ENCODE results near the gene PROZ. TPM values are rescaled to one million over a fixed set of nuclear protein-coding genes. Genes with fewer than 3 reads are reported as not detected.

The PROZ gene
- total RNA-seq, 5 donors from 2014 or later (not counting 1 experiment from before 2014, with no cell fraction given): not detected

DNA sequence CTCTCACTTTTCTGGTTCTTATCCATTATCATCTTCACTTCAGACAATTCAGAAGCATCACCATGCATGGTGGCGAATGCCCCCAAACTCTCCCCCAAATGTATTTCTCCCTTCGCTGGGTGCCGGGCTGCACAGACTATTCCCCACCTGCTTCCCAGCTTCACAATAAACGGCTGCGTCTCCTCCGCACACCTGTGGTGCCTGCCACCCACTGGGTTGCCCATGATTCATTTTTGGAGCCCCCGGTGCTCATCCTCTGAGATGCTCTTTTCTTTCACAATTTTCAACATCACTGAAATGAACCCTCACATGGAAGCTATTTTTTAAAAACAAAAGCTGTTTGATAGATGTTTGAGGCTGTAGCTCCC lies 38.6 kb upstream of the PROZ start:
- H3K27ac Mint-ChIP-seq: no peak overlapping the region

DNA sequence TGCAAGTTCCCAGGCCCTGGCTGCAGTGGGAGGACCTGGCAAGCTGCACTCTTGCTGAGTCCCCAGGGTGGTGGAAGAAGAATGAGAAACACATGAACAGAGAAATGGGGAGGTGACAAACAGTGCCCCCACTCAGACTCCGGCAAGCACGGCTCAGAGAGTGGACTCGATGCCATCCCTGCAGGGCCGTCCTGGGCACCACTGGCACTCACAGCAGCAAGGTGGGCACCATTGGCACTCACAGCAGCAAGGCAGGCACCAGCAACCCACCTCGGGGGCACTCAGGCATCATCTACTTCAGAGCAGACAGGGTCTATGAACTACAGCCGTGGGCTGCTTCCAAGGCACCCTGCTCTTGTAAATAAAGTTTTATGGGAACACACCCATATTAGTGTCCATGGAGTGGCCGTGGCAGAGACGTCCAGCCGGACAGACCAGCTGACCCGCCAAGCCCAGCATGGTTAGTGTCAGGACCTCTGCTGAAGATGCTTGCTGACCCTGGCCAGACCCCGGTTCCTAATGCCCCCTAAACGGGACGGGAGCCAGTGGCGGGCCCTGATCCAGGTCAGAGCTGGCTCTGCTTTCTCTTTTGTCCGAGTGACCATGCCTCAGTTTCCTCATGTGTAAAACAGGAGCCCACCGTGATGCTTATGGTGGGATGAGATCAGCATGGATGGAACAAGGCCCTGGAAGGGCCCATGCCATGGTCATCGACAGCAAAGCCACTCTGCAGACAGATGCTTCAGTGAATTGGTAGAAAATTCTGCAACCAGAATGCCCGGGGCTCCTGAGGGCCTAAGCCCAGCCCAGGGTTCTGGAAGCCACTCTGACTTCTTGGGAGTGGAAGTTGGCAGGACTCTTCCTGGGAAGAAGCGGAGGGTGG lies 37.9 kb upstream of the PROZ start:
- H3K27me3 Mint-ChIP-seq: peaks cover 1 to 9% of the 10 kb centered on the region in 2 donors
- no peak overlapping the region for H3K27ac Mint-ChIP-seq
- no peaks in the 10 kb centered on the region for H3K9me3 Mint-ChIP-seq
- no peak overlapping the region for H3K4me3 Mint-ChIP-seq
- no peaks in the 10 kb centered on the region for H3K4me1 Mint-ChIP-seq
- 73% methylated on average over 11 of the region's 19 CpGs for WGBS (ENCODE audit: insufficient coverage)
- H3K27me3 ChIP-seq (replicated peaks in 1 of 2; ENCODE audit: control insufficient read depth in 2 of 2, extremely low read depth in 1 of 2, insufficient read depth in 2 of 2, low read length in 1 of 2): peaks cover 0 to 41% of the 10 kb centered on the region in 2 experiments
- H3K9me3 ChIP-seq: no peaks in the 10 kb centered on the region
- H3K4me1 ChIP-seq (ENCODE audit: control insufficient read depth in 1 of 2, extremely low read depth in 1 of 2, insufficient read depth in 2 of 2, low read length in 2 of 2): no peaks in the 10 kb centered on the region
- H3K27ac ChIP-seq (ENCODE audit: low read length): no peak overlapping the region
- no peaks in the 10 kb centered on the region for H3K36me3 Mint-ChIP-seq
- H3K36me3 ChIP-seq (ENCODE audit: control insufficient read depth in 2 of 2, extremely low read depth in 1 of 2, insufficient read depth in 1 of 2, low read length in 1 of 2): no peaks in the 10 kb centered on the region
- DNase-seq (no peak), ATAC-seq (replicated peaks in 1 of 4) (no peak)
- ChIA-PET CTCF (no interaction called here), POLR2A (no interaction called here)
- H3K4me3 ChIP-seq (ENCODE audit: control insufficient read depth in 1 of 2, extremely low read depth in 1 of 2, low read length in 1 of 2): no peak overlapping the region

More for the DNA sequence above, 38.6 kb upstream of the PROZ start:
- Mint-ChIP-seq H3K36me3 (no peaks in the 10 kb centered on the region), H3K9me3 (no peaks in the 10 kb centered on the region), H3K4me1 (no peaks in the 10 kb centered on the region), H3K27me3 (peaks cover 0 to 6% of the 10 kb centered on the region in 2 donors), H3K4me3 (no peak overlapping the region)
- H3K27ac ChIP-seq (ENCODE audit: low read length): no peak overlapping the region
- 86% methylated on average over 6 of the region's 7 CpGs for WGBS (ENCODE audit: insufficient coverage)
- no peaks in the 10 kb centered on the region for H3K36me3 ChIP-seq (ENCODE audit: control insufficient read depth in 2 of 2, extremely low read depth in 1 of 2, insufficient read depth in 1 of 2, low read length in 1 of 2)
- no peaks in the 10 kb centered on the region for H3K4me1 ChIP-seq (ENCODE audit: control insufficient read depth in 1 of 2, extremely low read depth in 1 of 2, insufficient read depth in 2 of 2, low read length in 2 of 2)
- H3K9me3 ChIP-seq: no peaks in the 10 kb centered on the region
- CTCF ChIA-PET: no interaction called here
- ATAC-seq (replicated peaks in 1 of 4): no peak
- POLR2A ChIA-PET: no interaction called here
- DNase-seq: no peak
- no peak overlapping the region for H3K4me3 ChIP-seq (ENCODE audit: control insufficient read depth in 1 of 2, extremely low read depth in 1 of 2, low read length in 1 of 2)
- H3K27me3 ChIP-seq (replicated peaks in 1 of 2; ENCODE audit: control insufficient read depth in 2 of 2, extremely low read depth in 1 of 2, insufficient read depth in 2 of 2, low read length in 1 of 2): peaks cover 0 to 48% of the 10 kb centered on the region in 2 experiments

DNA sequence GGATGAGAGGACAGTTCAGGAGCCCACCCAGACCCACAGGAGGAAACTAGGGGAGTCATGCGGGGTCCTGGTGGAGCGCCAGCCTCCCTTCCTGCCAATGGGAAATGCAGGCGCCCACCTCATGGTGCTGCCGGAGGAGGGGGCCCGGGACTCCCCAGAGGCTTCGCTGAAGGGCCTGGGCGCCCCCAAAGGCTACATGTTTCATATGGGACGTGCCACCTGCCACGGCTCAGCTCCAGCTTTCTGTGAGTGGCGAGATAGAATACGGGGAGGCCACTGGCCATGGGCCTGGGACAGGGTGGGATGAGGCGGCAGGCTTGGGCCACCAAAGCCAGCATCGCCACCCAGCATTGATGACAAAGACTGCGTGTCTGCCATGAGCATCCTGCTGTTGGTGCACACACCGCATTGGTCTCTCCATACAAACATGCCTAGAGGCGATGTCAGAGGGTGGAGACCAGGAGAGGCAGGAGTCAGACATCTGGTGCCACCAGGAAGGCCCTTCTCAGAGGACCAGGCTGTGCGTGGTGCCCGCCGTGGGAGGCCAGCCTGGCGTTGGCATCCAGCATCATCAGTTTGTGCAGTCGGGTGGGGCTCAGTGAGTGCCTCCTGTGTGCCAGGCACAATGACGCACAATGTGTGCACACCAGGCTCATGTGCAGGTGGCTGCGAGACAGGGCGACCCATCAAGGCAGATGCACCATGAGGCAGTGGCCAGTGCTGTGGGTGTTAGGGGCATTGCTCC lies 37.1 kb upstream of the PROZ start:
- no peak overlapping the region for H3K27ac ChIP-seq (ENCODE audit: low read length)
- Mint-ChIP-seq H3K9me3 (no peaks in the 10 kb centered on the region), H3K27me3 (peaks cover 5 to 15% of the 10 kb centered on the region in 2 donors), H3K27ac (no peak overlapping the region), H3K4me3 (no peak overlapping the region), H3K4me1 (no peaks in the 10 kb centered on the region), H3K36me3 (no peaks in the 10 kb centered on the region)
- ChIA-PET POLR2A (no interaction called here), CTCF (no interaction called here)
- H3K9me3 ChIP-seq: no peaks in the 10 kb centered on the region
- H3K4me1 ChIP-seq (ENCODE audit: control insufficient read depth in 1 of 2, extremely low read depth in 1 of 2, insufficient read depth in 2 of 2, low read length in 2 of 2): no peaks in the 10 kb centered on the region
- H3K4me3 ChIP-seq (ENCODE audit: control insufficient read depth in 1 of 2, extremely low read depth in 1 of 2, low read length in 1 of 2): no peak overlapping the region
- H3K36me3 ChIP-seq (ENCODE audit: control insufficient read depth in 2 of 2, extremely low read depth in 1 of 2, insufficient read depth in 1 of 2, low read length in 1 of 2): no peaks in the 10 kb centered on the region
- DNase-seq: no peak
- WGBS (ENCODE audit: insufficient coverage): 84% methylated on average over 24 of the region's 24 CpGs
- peaks cover 0 to 42% of the 10 kb centered on the region in 2 experiments for H3K27me3 ChIP-seq (replicated peaks in 1 of 2; ENCODE audit: control insufficient read depth in 2 of 2, extremely low read depth in 1 of 2, insufficient read depth in 2 of 2, low read length in 1 of 2)
- no peak for ATAC-seq (replicated peaks in 1 of 4)

DNA sequence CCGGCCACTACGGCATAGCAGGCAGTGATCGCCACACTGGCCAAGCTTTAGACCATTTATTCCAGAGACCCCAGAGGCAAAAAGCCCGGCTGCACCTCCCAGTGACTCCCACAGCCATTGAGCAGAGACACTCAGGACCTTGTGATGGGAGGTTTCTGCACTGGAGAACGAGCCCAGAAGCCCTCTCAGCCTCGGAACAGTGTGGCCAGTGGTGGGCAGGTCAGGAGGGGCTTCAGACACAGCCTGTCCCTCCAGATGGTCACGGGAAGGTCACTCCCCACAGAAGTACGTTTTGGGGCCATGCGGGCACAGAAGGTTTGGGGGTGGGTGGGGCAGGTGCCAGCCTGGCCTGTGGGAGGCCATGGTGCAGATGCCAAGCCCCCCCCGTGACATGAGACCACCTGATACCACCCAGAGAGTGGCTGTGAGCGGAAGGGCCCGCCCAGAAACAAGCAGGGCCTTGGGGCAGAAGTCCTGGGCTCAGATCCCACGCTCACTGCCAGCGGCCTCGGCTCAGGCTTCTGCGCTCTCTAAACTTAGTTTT lies 36.4 kb upstream of the PROZ start:
- no peak for ATAC-seq (replicated peaks in 1 of 4)
- ChIA-PET POLR2A (no interaction called here), CTCF (no interaction called here)
- Histone ChIP-seq H3K9me3 (no peaks in the 10 kb centered on the region), H3K4me3 (ENCODE audit: control insufficient read depth in 1 of 2, extremely low read depth in 1 of 2, low read length in 1 of 2) (no peak overlapping the region), H3K36me3 (ENCODE audit: control insufficient read depth in 2 of 2, extremely low read depth in 1 of 2, insufficient read depth in 1 of 2, low read length in 1 of 2) (no peaks in the 10 kb centered on the region), H3K27ac (ENCODE audit: low read length) (no peak overlapping the region), H3K4me1 (ENCODE audit: control insufficient read depth in 1 of 2, extremely low read depth in 1 of 2, insufficient read depth in 2 of 2, low read length in 2 of 2) (no peaks in the 10 kb centered on the region), H3K27me3 (replicated peaks in 1 of 2; ENCODE audit: control insufficient read depth in 2 of 2, extremely low read depth in 1 of 2, insufficient read depth in 2 of 2, low read length in 1 of 2) (peaks cover 0 to 44% of the 10 kb centered on the region in 2 experiments)
- Mint-ChIP-seq H3K36me3 (no peaks in the 10 kb centered on the region), H3K4me3 (no peak overlapping the region), H3K27ac (no peak overlapping the region), H3K9me3 (no peaks in the 10 kb centered on the region), H3K4me1 (no peaks in the 10 kb centered on the region), H3K27me3 (peaks cover 11 to 21% of the 10 kb centered on the region in 2 donors)
- no peak for DNase-seq
- 85% methylated on average over 7 of the region's 16 CpGs for WGBS (ENCODE audit: insufficient coverage)

DNA sequence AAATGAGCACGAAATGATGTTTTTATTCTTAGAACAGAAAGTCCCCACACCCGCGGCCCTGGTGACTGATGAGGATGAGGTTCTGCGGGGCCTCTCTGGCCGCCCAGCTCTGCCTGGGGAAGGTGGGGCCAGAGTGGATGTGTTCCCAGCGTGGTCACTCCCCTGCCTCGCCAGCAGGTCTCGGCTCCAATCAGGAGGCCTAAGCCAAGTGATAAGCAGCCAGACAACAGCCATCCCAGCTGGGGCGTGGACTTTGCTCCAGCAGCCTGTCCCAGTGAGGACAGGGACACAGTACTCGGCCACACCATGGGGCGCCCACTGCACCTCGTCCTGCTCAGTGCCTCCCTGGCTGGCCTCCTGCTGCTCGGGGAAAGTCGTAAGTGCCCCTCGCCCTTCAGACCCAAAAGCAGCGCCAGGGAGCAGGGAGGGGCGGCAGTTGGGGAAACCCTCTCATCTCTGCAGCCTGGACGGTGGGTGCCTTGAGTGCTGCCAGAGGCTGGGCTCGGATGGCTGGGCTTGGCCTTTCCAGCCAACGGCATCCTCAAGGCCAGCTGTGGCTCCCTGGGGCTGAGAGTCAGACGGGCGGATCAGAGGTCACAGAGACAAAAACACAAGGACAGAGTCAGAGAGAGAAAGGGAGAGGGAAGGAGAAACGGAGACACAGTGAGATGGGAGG lies 35.8 kb upstream of the PROZ start, which contains the start of gene F10:
Gene F10, plus strand, starts transcription at position 250 of the 676 bp plus-strand sequence. Its CDS starts 57 bp downstream, at position 307.
- H3K36me3 ChIP-seq (ENCODE audit: control insufficient read depth in 2 of 2, extremely low read depth in 1 of 2, insufficient read depth in 1 of 2, low read length in 1 of 2): no peaks in the 10 kb centered on the region
- peaks cover 0 to 46% of the 10 kb centered on the region in 2 experiments for H3K27me3 ChIP-seq (replicated peaks in 1 of 2; ENCODE audit: control insufficient read depth in 2 of 2, extremely low read depth in 1 of 2, insufficient read depth in 2 of 2, low read length in 1 of 2)
- H3K4me1 ChIP-seq (ENCODE audit: control insufficient read depth in 1 of 2, extremely low read depth in 1 of 2, insufficient read depth in 2 of 2, low read length in 2 of 2): no peaks in the 10 kb centered on the region
- H3K4me3 Mint-ChIP-seq: no peak within 1 kb of the TSS
- no peak within 1 kb of the TSS for H3K27ac ChIP-seq (ENCODE audit: low read length)
- H3K9me3 ChIP-seq: no peaks in the 10 kb centered on the region
- H3K4me1 Mint-ChIP-seq: no peaks in the 10 kb centered on the region
- CTCF ChIA-PET: no interaction called here
- no peak for DNase-seq
- POLR2A ChIA-PET: no interaction called here
- H3K9me3 Mint-ChIP-seq: no peaks in the 10 kb centered on the region
- H3K27ac Mint-ChIP-seq: no peak within 1 kb of the TSS
- H3K36me3 Mint-ChIP-seq: no peaks in the 10 kb centered on the region
- ATAC-seq (replicated peaks in 1 of 4): no peak
- 77% methylated on average over 19 of the region's 23 CpGs for WGBS (ENCODE audit: insufficient coverage)
- H3K27me3 Mint-ChIP-seq: peaks cover 16 to 26% of the 10 kb centered on the region in 2 donors
- H3K4me3 ChIP-seq (ENCODE audit: control insufficient read depth in 1 of 2, extremely low read depth in 1 of 2, low read length in 1 of 2): no peak within 1 kb of the TSS
